Mononuclear cell (primary cell): Measurements from ENCODE around the gene KCNQ2. TPM values are rescaled to one million over a fixed set of nuclear protein-coding genes. Genes with fewer than 3 reads are reported as not detected.

Source experiments
- H3K27me3 ChIP-seq: 2 replicates; pipeline ENCODE4 v1.6.0; 2011; ENCODE audit warnings: low read length, control low read depth; ENCODE audit not compliant: insufficient read depth
- H3K4me1 ChIP-seq: 2 replicates; pipeline ENCODE4 v1.5.1; 2011; ENCODE audit warnings: mild to moderate bottlenecking, low read length, control low read depth; ENCODE audit not compliant: insufficient read depth
- H3K4me3 ChIP-seq: 2 replicates; pipeline ENCODE4 v1.5.1; 2011; ENCODE audit warnings: mild to moderate bottlenecking, low read length, moderate library complexity
- H3K9me3 ChIP-seq: 2 replicates; pipeline ENCODE4 v1.5.1; 2011; ENCODE audit warnings: low read depth, mild to moderate bottlenecking, control low read depth, low read length
- total RNA-seq: library from RNA; depleted of rRNA; stranded (reverse); fragments of >200 nt; gene quantifications from one replicate; pipeline ENCODE4 v1.2.3, GENCODE V29; 2012

Gene KCNQ2
- total RNA-seq, 1 donor: under 0.01 TPM

- Histone ChIP-seq H3K4me1 (no peaks in the 10 kb centered on the region), H3K4me3 (no peak overlapping the region), H3K27me3 (no peaks in the 10 kb centered on the region), H3K9me3 (no peaks in the 10 kb centered on the region)
Measured at GRCh38 chr20:63377256-63377941, 95.1 kb downstream of the KCNQ2 start.

DNA sequence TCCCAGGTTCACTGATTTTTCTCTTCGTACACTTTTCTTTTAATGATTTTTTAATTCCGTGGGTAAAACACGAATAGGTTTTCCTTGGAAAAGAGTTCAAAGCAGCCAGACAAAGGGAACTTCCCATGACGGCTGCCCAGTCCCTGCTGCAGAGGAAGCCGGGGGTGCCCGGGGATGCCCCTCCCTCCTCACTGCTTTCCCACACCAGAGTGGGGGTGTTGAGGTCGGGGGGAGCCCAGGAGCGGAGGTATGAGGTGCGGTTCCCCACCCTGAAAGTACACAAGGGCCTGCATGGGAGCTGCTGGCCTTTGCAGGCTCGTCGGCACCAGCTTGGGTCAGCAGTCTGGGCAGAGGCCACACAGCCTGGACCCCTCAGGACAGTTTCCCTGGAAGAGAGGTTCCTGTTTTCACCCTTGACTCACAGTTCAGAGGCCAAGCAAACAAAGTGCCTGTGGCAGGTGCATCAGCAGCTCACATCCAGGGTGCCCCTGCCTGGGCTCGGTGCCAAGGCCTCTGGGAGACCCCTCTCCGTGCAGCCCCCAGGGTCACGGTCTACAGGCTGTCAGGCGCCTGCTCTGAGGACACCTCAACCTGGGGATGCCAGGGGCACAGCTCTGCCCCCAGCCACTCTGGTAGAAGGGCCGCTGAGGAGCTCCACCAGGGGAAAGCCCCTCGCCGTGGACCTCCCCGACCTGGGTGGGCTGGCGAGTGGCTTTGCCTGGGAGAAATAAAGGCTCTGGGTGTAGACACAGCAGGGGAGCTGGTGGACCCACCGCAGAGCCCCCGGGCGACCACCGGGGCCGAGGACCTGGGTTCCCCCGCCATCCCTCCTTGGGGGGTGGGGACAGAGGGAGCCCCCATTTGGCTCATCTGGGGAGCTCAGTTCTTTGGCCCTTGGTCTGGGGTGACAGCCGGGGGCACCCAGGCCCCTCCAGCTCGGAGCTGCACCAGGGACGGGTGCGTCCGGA lies 95.9 kb downstream of the KCNQ2 start:
- H3K27me3 ChIP-seq: no peaks in the 10 kb centered on the region
- no peaks in the 10 kb centered on the region for H3K9me3 ChIP-seq
- H3K4me3 ChIP-seq: no peak overlapping the region
- no peaks in the 10 kb centered on the region for H3K4me1 ChIP-seq

DNA sequence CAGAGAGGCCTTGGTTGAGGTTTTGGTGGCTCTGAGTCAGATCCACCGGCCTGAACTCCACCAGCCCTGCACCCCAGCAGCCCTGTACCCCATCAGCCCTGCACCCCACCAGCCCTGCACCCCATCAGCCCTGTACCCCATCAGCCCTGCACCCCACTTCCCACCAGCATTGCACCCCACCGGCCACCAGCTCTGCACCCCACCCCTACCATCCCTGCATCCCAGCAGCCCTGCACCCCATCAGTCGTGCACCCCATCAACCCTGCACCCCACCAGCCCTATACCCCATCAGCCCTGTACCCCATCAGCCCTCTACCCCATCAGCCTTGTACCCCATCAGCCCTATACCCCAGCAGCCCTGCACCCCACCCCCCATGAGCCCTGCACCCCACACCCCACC lies 97.0 kb downstream of the KCNQ2 start:
- H3K4me1 ChIP-seq: no peaks in the 10 kb centered on the region
- H3K27me3 ChIP-seq: no peaks in the 10 kb centered on the region
- no peak overlapping the region for H3K4me3 ChIP-seq
- H3K9me3 ChIP-seq: no peaks in the 10 kb centered on the region

DNA sequence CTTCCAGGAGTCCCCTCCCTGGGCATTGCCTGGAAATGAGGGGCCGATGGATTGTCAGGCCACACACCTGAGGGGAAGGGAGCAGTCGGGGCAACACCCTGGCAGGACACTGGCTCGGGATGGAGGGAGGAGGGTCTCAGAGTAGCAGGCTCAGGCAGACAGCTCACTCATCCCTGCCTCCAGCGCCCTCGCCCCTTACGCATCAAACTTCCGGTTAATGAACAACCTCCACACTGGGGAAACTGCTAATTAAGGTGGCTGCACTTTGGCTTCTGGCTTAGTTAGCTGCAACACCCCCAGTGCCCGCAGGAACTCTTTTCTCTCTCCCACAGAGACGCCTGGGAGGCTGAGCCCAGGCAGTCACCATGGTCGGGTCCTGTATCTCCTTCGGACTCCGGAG lies 98.0 kb downstream of the KCNQ2 start:
- no peak overlapping the region for H3K4me3 ChIP-seq
- no peaks in the 10 kb centered on the region for H3K9me3 ChIP-seq
- H3K27me3 ChIP-seq: no peaks in the 10 kb centered on the region
- H3K4me1 ChIP-seq: no peaks in the 10 kb centered on the region

DNA sequence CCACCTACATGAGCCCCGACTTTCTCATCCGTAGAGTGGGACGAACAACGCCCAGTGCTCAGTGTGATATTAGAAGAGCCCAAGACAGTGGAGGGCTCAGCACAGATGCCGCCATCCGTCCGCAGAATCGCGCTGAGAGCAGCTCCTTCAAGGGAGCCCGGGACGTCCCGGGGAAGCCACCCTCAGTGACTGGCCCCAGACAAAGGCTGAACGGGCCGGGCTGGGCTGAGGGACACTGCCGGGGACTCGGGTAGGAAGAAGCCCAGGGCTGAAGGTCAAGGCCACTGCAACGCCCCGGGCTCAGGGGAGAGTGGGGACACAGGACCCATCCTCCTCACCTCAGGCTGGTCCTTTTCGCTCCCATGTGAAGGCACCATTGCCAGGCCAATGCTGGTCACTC lies 98.5 kb downstream of the KCNQ2 start:
- no peak overlapping the region for H3K4me3 ChIP-seq
- H3K9me3 ChIP-seq: no peaks in the 10 kb centered on the region
- H3K27me3 ChIP-seq: no peaks in the 10 kb centered on the region
- no peaks in the 10 kb centered on the region for H3K4me1 ChIP-seq

GRCh38 chr20:63372971-63373885 lies 99.2 kb downstream of the KCNQ2 start:
- H3K4me1 ChIP-seq: no peaks in the 10 kb centered on the region
- H3K27me3 ChIP-seq: no peaks in the 10 kb centered on the region
- H3K9me3 ChIP-seq: no peaks in the 10 kb centered on the region
- no peak overlapping the region for H3K4me3 ChIP-seq

DNA sequence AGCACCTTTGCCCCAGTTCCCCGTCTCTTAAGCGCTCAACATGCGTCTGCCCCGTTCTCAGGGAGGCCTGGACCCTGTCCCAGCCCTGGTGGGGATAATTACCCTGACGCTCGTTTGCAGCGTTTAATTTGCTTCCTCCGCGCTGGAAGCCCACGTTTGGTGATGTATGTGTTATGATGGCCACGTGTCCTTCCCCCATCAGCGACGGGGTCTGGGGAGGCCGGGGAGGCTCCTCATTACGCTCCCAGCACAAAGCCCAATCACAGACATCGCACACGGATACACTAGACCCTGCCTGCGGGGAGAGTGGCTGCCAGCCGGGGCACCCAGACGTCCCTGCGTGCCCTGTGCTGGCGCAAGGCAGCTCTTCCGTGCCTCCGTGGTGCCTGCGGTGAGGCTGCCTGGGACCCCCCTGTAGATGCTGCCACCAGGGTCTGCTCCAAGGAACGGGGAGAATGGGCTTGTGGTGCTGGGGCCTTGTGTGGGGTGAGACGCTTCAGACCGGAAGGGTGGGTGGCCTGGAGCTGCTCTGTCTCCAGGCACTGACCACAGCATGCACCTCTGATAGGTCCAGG lies 101.1 kb downstream of the KCNQ2 start:
- no peaks in the 10 kb centered on the region for H3K9me3 ChIP-seq
- H3K27me3 ChIP-seq: no peaks in the 10 kb centered on the region
- no peak overlapping the region for H3K4me3 ChIP-seq
- H3K4me1 ChIP-seq: no peaks in the 10 kb centered on the region

- Histone ChIP-seq H3K4me1 (no peaks in the 10 kb centered on the region), H3K4me3 (no peak overlapping the region), H3K27me3 (no peaks in the 10 kb centered on the region), H3K9me3 (no peaks in the 10 kb centered on the region)
Measured at GRCh38 chr20:63370618-63371187, 101.8 kb downstream of the KCNQ2 start.

DNA sequence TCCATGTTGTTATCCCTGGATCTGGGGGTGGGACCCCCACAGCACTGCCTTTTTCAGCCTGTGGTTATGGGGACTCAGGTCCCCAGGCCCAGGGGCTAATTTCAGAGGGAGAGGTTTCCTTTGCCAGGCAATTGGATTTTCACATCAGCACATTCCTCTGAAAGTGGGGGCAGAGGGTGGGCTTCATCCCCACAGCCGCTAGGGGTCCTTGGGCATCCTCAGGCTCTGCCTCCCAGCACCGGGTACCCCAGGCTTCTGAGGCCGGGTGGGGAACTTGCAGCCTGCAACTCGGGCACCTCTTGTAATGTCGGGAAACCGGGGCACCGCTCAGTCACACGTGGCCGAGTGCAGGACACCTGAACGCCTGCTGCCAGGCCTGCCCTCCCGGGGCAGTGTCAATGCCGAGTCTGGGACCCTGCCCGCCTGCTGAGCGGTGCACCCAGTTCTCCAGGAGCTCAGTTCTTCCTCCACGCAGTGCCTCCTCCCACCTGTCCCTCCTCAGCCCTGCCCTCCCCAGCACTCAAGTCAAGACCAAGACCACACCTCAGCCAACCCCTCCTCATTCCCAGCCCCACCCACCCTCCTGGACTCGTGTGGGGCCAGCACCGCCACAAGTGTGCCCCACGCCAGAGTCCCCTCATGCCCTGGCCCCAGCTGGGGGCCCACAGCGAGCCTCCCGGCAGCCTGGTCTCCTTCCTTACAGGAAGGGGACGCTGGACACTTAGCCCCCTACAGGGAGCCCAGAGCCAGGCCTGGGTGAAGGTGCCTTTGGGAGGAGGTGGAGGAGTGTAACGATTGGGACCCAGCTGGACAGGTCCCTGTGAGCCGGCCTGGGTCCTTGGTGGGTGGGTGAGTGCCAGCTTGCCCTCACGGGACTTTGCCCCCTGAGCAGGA lies 102.5 kb downstream of the KCNQ2 start:
- H3K27me3 ChIP-seq: no peaks in the 10 kb centered on the region
- H3K4me3 ChIP-seq: no peak overlapping the region
- no peaks in the 10 kb centered on the region for H3K4me1 ChIP-seq
- H3K9me3 ChIP-seq: no peaks in the 10 kb centered on the region

DNA sequence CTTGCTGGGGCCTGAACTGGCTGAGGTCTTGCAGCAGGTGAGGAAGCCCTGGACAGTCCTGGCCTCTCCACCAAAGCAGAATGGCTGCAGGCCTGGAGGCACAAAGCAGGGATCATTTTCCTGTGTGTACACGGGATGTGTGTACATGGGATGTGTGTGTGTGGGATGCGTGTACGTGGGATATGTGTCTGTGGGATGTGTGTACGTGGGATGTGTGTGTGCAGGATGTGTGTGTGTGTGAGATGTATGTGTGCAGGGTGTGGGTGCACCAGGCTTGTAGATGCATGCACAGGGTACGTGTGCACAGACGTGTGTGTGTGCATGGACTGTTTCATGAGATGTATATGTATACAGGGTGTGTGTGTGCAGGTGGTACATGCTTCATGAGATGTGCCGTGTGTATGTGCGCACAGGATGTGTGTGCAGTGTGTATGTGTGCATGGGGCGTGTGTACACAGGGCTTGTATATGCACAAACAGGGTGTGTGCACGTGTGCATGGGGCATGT lies 103.4 kb downstream of the KCNQ2 start:
- Histone ChIP-seq H3K4me1 (no peaks in the 10 kb centered on the region), H3K9me3 (no peaks in the 10 kb centered on the region), H3K4me3 (no peak overlapping the region), H3K27me3 (no peaks in the 10 kb centered on the region)

GRCh38 chr20:63368151-63368550 lies 104.3 kb downstream of the KCNQ2 start:
- H3K27me3 ChIP-seq: no peaks in the 10 kb centered on the region

DNA sequence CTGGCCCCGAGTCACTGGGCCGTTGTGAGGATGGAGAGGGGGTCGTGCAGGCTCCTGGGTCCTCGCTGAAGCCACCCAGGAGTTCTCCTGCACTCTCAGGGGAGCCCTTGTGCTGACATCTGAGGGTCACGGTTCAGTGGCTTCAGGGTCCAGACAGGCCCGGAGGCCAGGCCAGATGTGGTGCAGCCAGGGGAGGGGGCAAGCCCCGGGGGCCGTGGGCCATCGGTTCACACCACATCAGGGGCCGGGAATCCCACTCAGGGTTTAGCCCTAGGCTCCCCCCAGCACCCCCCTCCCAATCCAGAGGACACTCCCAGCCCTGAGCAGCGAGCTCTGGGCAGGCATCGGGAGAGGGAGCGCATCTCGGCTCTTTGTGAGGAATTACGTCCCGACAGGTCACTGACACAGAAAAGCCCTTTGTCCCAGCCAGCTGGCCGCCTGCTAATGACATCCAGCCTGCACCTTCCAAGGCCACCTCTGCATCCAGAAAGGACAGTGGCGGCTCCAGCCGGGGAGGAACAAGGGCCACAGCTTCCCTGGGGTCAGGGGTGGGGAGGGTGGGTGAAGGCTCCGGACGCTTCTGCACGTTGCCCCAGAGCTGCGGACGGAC lies 104.9 kb downstream of the KCNQ2 start:
- Histone ChIP-seq H3K4me3 (no peak overlapping the region), H3K4me1 (no peaks in the 10 kb centered on the region), H3K27me3 (no peaks in the 10 kb centered on the region), H3K9me3 (no peaks in the 10 kb centered on the region)

More at GRCh38 chr20:63368151-63368550, 104.3 kb downstream of the KCNQ2 start:
- Histone ChIP-seq H3K4me3 (no peak overlapping the region), H3K4me1 (no peaks in the 10 kb centered on the region), H3K9me3 (no peaks in the 10 kb centered on the region)
